ENCODE measurements around the gene RPL26.
A peak's percentile ranks its signal among the peaks of the same experiment; 100 is the strongest.

The RPL26 gene

GRCh38 chr17:8338753-8339140 is 44.2 kb downstream of the RPL26 start:
- H2AFZ ChIP-seq (ENCODE audit: low read depth, low read length), result 0 out of 2 replicates have a peak overlapping the region, but pooled peaks have one; percentile 45
- no peak overlapping the region for H3K27ac ChIP-seq (ENCODE audit: low read length)
- peak overlapping the region; percentile 67 for H3K4me2 ChIP-seq (ENCODE audit: low read length)

DNA sequence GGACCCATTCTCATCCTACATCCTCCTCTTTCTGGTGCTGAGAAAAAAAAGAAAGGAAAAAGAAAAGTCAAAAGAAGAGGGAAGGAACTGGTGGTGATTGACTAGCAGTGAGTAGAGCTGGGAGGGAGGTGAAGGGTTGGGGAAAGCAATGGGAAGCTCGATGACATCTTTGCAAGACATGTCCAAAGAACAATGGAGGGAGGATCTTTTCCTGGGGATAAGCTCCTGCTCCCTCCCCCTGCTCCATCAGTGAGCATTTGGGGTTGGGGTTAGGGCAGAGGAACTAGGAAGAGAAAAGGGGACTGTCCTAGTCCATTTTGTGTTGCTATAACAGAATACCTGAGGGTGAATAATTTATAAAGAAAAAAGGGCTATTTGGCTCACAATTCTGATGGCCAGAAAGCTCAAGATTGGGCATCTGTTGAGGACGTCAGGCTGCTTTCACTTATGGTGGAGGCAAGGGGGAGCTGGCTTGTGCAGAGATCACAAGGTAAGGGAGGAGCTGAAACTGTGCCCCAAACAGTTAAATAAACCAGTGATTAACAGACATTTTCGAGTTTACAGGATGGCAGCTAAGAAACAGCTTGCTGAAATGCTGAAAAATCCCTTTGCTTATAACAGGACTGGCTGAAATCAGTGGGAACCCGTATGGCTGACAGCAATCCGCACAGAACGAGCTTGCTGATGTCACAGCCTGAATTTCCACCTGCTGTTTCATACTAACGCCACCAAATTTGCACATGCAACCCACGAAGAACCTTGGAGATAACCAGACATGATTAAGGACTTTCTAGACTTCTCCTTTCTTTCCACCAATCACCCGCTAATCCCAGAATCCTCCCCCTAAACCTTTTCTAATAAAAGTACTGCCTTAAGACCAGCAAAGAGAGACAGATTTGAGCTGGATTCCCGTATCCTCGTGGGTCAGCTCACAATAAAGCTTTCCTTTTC is 44.9 kb downstream of the RPL26 start:
- Histone ChIP-seq H3K27ac (ENCODE audit: low read length) (no peak overlapping the region), H3K4me3 (ENCODE audit: low read length) (peak overlapping the region; percentile 55), H3K36me3 (replicated peaks; ENCODE audit: low read depth, low read length) (no peaks in the 10 kb centered on the region), H3K4me1 (ENCODE audit: low read length) (peaks cover 9% of the 10 kb centered on the region; the same call in 1 of the 2 replicates), H3K9ac (ENCODE audit: low read length) (0 out of 2 replicates have a peak overlapping the region, but pooled peaks have one; percentile 4), H3K27me3 (ENCODE audit: low read depth, low read length) (no peaks in the 10 kb centered on the region), H2AFZ (ENCODE audit: low read depth, low read length) (peak overlapping the region; percentile 45; the same call in 1 of the 2 replicates), H4K20me1 (ENCODE audit: insufficient read depth, low read length) (no peaks in the 10 kb centered on the region), H3K9me3 (ENCODE audit: insufficient read depth, low read length) (no peaks in the 10 kb centered on the region), H3K79me2 (ENCODE audit: low read length) (no peaks in the 10 kb centered on the region), H3K4me2 (ENCODE audit: low read length) (peak overlapping the region; percentile 67)
- TF ChIP-seq EZH2phosphoT487 (IDR thresholded peaks at IDR 0.05; ENCODE audit: low read depth) (no peak), CTCF (IDR thresholded peaks at IDR 0.05; ENCODE audit: low read depth, low read length) (no peak)

More at GRCh38 chr17:8338753-8339140, 44.2 kb downstream of the RPL26 start:
- Histone ChIP-seq H3K4me3 (ENCODE audit: low read length) (no peak overlapping the region), H3K9ac (ENCODE audit: low read length) (no peak overlapping the region), H3K4me1 (ENCODE audit: low read length) (peaks cover 9% of the 10 kb centered on the region; the same call in 1 of the 2 replicates), H3K27me3 (ENCODE audit: low read depth, low read length) (no peaks in the 10 kb centered on the region), H3K36me3 (replicated peaks; ENCODE audit: low read depth, low read length) (no peaks in the 10 kb centered on the region), H4K20me1 (ENCODE audit: insufficient read depth, low read length) (no peaks in the 10 kb centered on the region), H3K9me3 (ENCODE audit: insufficient read depth, low read length) (no peaks in the 10 kb centered on the region), H3K79me2 (ENCODE audit: low read length) (no peaks in the 10 kb centered on the region)
- TF ChIP-seq CTCF (IDR thresholded peaks at IDR 0.05; ENCODE audit: low read depth, low read length) (no peak), EZH2phosphoT487 (IDR thresholded peaks at IDR 0.05; ENCODE audit: low read depth) (no peak)

GRCh38 chr17:8333281-8333680 is 49.7 kb downstream of the RPL26 start:
- no peak overlapping the region for H3K4me2 ChIP-seq (ENCODE audit: low read length)
- H3K79me2 ChIP-seq (ENCODE audit: low read length), result no peaks in the 10 kb centered on the region
- no peak overlapping the region for H2AFZ ChIP-seq (ENCODE audit: low read depth, low read length)
- H3K4me3 ChIP-seq (ENCODE audit: low read length), result no peak overlapping the region
- no peaks in the 10 kb centered on the region for H3K27me3 ChIP-seq (ENCODE audit: low read depth, low read length)
- H3K9ac ChIP-seq (ENCODE audit: low read length), result no peak overlapping the region
- peaks cover 6% of the 10 kb centered on the region; the same call in 1 of the 2 replicates for H3K4me1 ChIP-seq (ENCODE audit: low read length)
- H3K9me3 ChIP-seq (ENCODE audit: insufficient read depth, low read length), result no peaks in the 10 kb centered on the region
- TF ChIP-seq CTCF (IDR thresholded peaks at IDR 0.05; ENCODE audit: low read depth, low read length) (no peak), EZH2phosphoT487 (IDR thresholded peaks at IDR 0.05; ENCODE audit: low read depth) (no peak)
- H4K20me1 ChIP-seq (ENCODE audit: insufficient read depth, low read length), result no peaks in the 10 kb centered on the region
- H3K36me3 ChIP-seq (replicated peaks; ENCODE audit: low read depth, low read length), result no peaks in the 10 kb centered on the region
- H3K27ac ChIP-seq (ENCODE audit: low read length), result no peak overlapping the region

DNA sequence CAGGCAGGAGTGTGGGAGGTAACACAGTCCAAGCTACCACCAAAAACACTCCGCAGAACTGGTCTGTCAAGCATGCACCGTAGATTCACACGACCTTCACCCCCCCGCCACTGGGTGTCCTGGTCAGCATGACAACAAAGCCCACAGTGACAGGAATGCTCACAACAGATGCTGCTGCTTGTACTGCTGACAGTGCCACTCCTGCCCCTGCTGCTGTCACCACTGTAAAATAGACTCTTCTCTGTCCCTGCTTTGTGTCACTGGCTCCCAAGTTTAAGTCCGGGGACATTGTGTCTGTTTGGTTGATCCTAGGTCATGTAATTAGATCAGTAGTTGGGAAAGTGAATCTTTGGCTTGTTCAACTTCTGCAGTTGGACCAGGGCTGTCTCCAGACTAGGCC is 50.3 kb downstream of the RPL26 start:
- no peak overlapping the region for H3K9ac ChIP-seq (ENCODE audit: low read length)
- no peak overlapping the region for H3K27ac ChIP-seq (ENCODE audit: low read length)
- no peak overlapping the region for H2AFZ ChIP-seq (ENCODE audit: low read depth, low read length)
- no peaks in the 10 kb centered on the region for H3K27me3 ChIP-seq (ENCODE audit: low read depth, low read length)
- H3K9me3 ChIP-seq (ENCODE audit: insufficient read depth, low read length), result no peaks in the 10 kb centered on the region
- H3K4me3 ChIP-seq (ENCODE audit: low read length), result no peak overlapping the region
- H3K4me1 ChIP-seq (ENCODE audit: low read length), result peaks cover under 1% of the 10 kb centered on the region; the same call in 1 of the 2 replicates
- no peaks in the 10 kb centered on the region for H3K36me3 ChIP-seq (replicated peaks; ENCODE audit: low read depth, low read length)
- no peak for TF ChIP-seq CTCF (IDR thresholded peaks at IDR 0.05; ENCODE audit: low read depth, low read length)
- no peak for TF ChIP-seq EZH2phosphoT487 (IDR thresholded peaks at IDR 0.05; ENCODE audit: low read depth)
- no peaks in the 10 kb centered on the region for H3K79me2 ChIP-seq (ENCODE audit: low read length)
- H3K4me2 ChIP-seq (ENCODE audit: low read length), result no peak overlapping the region
- no peaks in the 10 kb centered on the region for H4K20me1 ChIP-seq (ENCODE audit: insufficient read depth, low read length)

All from OCI-LY3 (cell line).